H1 (cell line): ENCODE results near the gene APOL4. TPM values are rescaled to one million over a fixed set of nuclear protein-coding genes. Genes with fewer than 3 reads are reported as not detected.

Source experiments
- CTCF ChIA-PET: fragments of 300-600 bp; sonication (Branson Sonifier 250); formaldehyde crosslinking; loops from one replicate; lab custom pipeline; 2021; ENCODE audit not compliant: partially characterized antibody; lab: Charles Lee
- POLR2A ChIA-PET: fragments of 300-600 bp; sonication (Branson Sonifier 250); formaldehyde crosslinking; loops from one replicate; lab custom pipeline; 2021; ENCODE audit warnings: inconsistent platforms; ENCODE audit not compliant: partially characterized antibody; lab: Charles Lee
- DNase-seq, 2 experiments: peaks; one replicate each; pipeline versions ENCODE4 v3.0.0 to v3.0.0-alpha.2; 2010 to 2022; ENCODE audit warnings: low spot score in 2 of 2, low read depth in 1 of 2, mixed read lengths in 1 of 2
- FAIRE-seq: peaks from 2 replicates; lab custom pipeline; 2011; peaks lifted over from hg19 to GRCh38; lab: Jason Lieb, UNC
- H2AFZ ChIP-seq: 2 replicates; pipeline ENCODE4 v1.8.1; 2012; ENCODE audit warnings: low read length, inconsistent platforms
- H2AK5ac ChIP-seq: 2 replicates; pipeline ENCODE4 v1.6.1; 2013; ENCODE audit warnings: low read depth, low read length
- H2BK120ac ChIP-seq: replicated peaks from 2 replicates; pipeline ENCODE3; 2013; ENCODE audit warnings: low read depth, low read length, inconsistent platforms
- H2BK12ac ChIP-seq: 2 replicates; pipeline ENCODE4 v1.6.1; 2013; ENCODE audit warnings: low read depth, low read length
- H2BK15ac ChIP-seq: 2 replicates; pipeline ENCODE4 v1.6.1; 2013; ENCODE audit warnings: low read length
- H2BK20ac ChIP-seq: 2 replicates; pipeline ENCODE4 v1.6.1; 2013; ENCODE audit warnings: low read length
- H2BK5ac ChIP-seq: 2 replicates; pipeline ENCODE4 v1.6.1; 2013; ENCODE audit warnings: low read depth, low read length
- H3K14ac ChIP-seq: 2 replicates; pipeline ENCODE4 v1.6.1; 2013; ENCODE audit warnings: inconsistent platforms; ENCODE audit not compliant: insufficient read length
- H3K18ac ChIP-seq: 2 replicates; pipeline ENCODE4 v1.6.1; 2013; ENCODE audit warnings: low read length; ENCODE audit errors: extremely low read depth
- H3K23ac ChIP-seq: 2 replicates; pipeline ENCODE4 v1.6.1; 2013; ENCODE audit warnings: inconsistent platforms; ENCODE audit not compliant: insufficient read length
- H3K23me2 ChIP-seq: 2 replicates; pipeline ENCODE4 v1.6.1; 2013; ENCODE audit warnings: low read depth, low read length
- H3K27ac ChIP-seq: 2 replicates; pipeline ENCODE4 v1.6.1; 2011; ENCODE audit warnings: low read depth, low read length, inconsistent platforms
- H3K27me3 ChIP-seq, 4 experiments: replicated peaks in 1 of 4; 1 replicate in 1 of 4; 2 replicates in 3 of 4; pipeline versions ENCODE4 v1.6.1 to v1.8.1; 2011 to 2013; ENCODE audit warnings: low read length in 3 of 4, mild to moderate bottlenecking in 3 of 4, inconsistent platforms in 2 of 4, mixed read lengths in 2 of 4, moderate library complexity in 1 of 4; ENCODE audit not compliant: control insufficient read depth in 3 of 4, insufficient read depth in 3 of 4; ENCODE audit errors: extremely low read depth in 1 of 4
- H3K36me3 ChIP-seq, 4 experiments: 2 replicates each; pipeline versions ENCODE4 v1.6.1 to v1.8.1; 2011 to 2013; ENCODE audit warnings: mild to moderate bottlenecking in 4 of 4, low read length in 3 of 4, moderate library complexity in 2 of 4, control low read depth in 1 of 4, inconsistent platforms in 1 of 4; ENCODE audit not compliant: insufficient read depth in 4 of 4, control insufficient read depth in 2 of 4
- H3K4ac ChIP-seq: replicated peaks from 2 replicates; pipeline ENCODE3; 2013; ENCODE audit warnings: low read length, low read depth, mixed read lengths, inconsistent platforms; ENCODE audit not compliant: insufficient read length
- H3K4me1 ChIP-seq, 4 experiments: replicated peaks in 1 of 4; 1 replicate in 1 of 4; 2 replicates in 3 of 4; pipeline versions ENCODE4 v1.6.1 to v1.8.1; 2011 to 2013; ENCODE audit warnings: low read length in 3 of 4, inconsistent platforms in 2 of 4, mixed read lengths in 1 of 4; ENCODE audit not compliant: insufficient read depth in 4 of 4, control insufficient read depth in 3 of 4
- H3K4me2 ChIP-seq, 2 experiments: 2 replicates each; pipeline versions ENCODE4 v1.6.1 to v1.8.1; 2011 to 2013; ENCODE audit warnings: low read depth in 2 of 2, low read length in 2 of 2, control low read depth in 1 of 2, inconsistent platforms in 1 of 2, mild to moderate bottlenecking in 1 of 2; ENCODE audit not compliant: insufficient read depth in 1 of 2
- H3K4me3 ChIP-seq, 4 experiments: fragments of 200-600, 300-600 bp in 1 of 4; sonication (generic), shearing (Covaris generic), sonication (Bioruptor Twin) in 1 of 4; 2 replicates each; pipeline versions ENCODE4 v1.5.1 to v1.8.1; 2011 to 2016; ENCODE audit warnings: low read length in 4 of 4, low read depth in 3 of 4, control low read depth in 2 of 4, inconsistent platforms in 2 of 4, mild to moderate bottlenecking in 2 of 4, mixed read lengths in 1 of 4, moderate library complexity in 1 of 4; ENCODE audit not compliant: insufficient read depth in 2 of 4; ENCODE audit errors: extremely low read depth in 1 of 4
- H3K56ac ChIP-seq: replicated peaks from 2 replicates; pipeline ENCODE3; 2013; ENCODE audit warnings: low read depth, mild to moderate bottlenecking, mixed read lengths, low read length, inconsistent platforms; ENCODE audit not compliant: insufficient read length
- H3K79me1 ChIP-seq: 2 replicates; pipeline ENCODE4 v1.6.1; 2013; ENCODE audit warnings: low read depth, low read length, control low read depth
- H3K79me2 ChIP-seq, 2 experiments: 2 replicates each; pipeline versions ENCODE4 v1.6.1 to v1.8.1; 2012 to 2013; ENCODE audit warnings: low read length in 2 of 2, mild to moderate bottlenecking in 2 of 2, inconsistent platforms in 1 of 2; ENCODE audit not compliant: insufficient read depth in 2 of 2, control insufficient read depth in 1 of 2
- H3K9ac ChIP-seq, 4 experiments: replicated peaks in 1 of 4; 1 replicate in 1 of 4; 2 replicates in 3 of 4; pipeline versions ENCODE4 v1.6.1 to v1.8.1; 2011 to 2013; ENCODE audit warnings: low read depth in 3 of 4, low read length in 3 of 4, control low read depth in 2 of 4, mild to moderate bottlenecking in 2 of 4, moderate library complexity in 2 of 4, inconsistent platforms in 1 of 4; ENCODE audit errors: extremely low read depth in 1 of 4
- H3K9me3 ChIP-seq, 2 experiments: 2 replicates each; pipeline versions ENCODE4 v1.6.1 to v1.8.1; 2012 to 2013; ENCODE audit warnings: mild to moderate bottlenecking in 2 of 2, moderate library complexity in 2 of 2, control low read depth in 1 of 2, inconsistent platforms in 1 of 2, low read depth in 1 of 2, low read length in 1 of 2, mixed read lengths in 1 of 2; ENCODE audit not compliant: insufficient read depth in 2 of 2
- H4K20me1 ChIP-seq, 2 experiments: replicated peaks in 1 of 2; 2 replicates each; pipeline versions ENCODE3 to v1.8.1; 2011 to 2013; ENCODE audit warnings: inconsistent platforms in 2 of 2, low read length in 2 of 2, mild to moderate bottlenecking in 1 of 2; ENCODE audit not compliant: insufficient read depth in 2 of 2, control insufficient read depth in 1 of 2
- H4K5ac ChIP-seq: 2 replicates; pipeline ENCODE4 v1.6.1; 2013; ENCODE audit warnings: low read length, low read depth, mixed read lengths, inconsistent platforms; ENCODE audit not compliant: insufficient read length
- H4K8ac ChIP-seq: 2 replicates; pipeline ENCODE4 v1.8.0; 2013; ENCODE audit warnings: mild to moderate bottlenecking, moderate library complexity, low read length, inconsistent platforms; ENCODE audit not compliant: insufficient read depth; ENCODE audit errors: extremely low read depth
- H4K91ac ChIP-seq: replicated peaks from 2 replicates; pipeline ENCODE3; 2013; ENCODE audit warnings: low read length, mixed read lengths, inconsistent platforms; ENCODE audit not compliant: insufficient read length
- BRCA1 ChIP-seq: IDR thresholded peaks from 2 replicates; pipeline ENCODE4 v1.6.1; 2012; ENCODE audit warnings: low read depth, low read length, improper control_type of control experiment
- CBX8 ChIP-seq: fragments of 300-800, 300-1000 bp; sonication (generic); IDR thresholded peaks from 2 replicates; pipeline ENCODE4 v1.7.1; 2016; ENCODE audit warnings: low read depth, low read length, borderline replicate concordance
- CEBPB ChIP-seq: IDR thresholded peaks from 2 replicates; pipeline ENCODE4 v1.6.1; 2012; ENCODE audit warnings: low read depth, low read length
- KDM4A ChIP-seq: IDR thresholded peaks from one replicate; pipeline ENCODE4 v1.7.1; 2012; ENCODE audit warnings: low read depth, mild to moderate bottlenecking, moderate library complexity, low read length, inconsistent platforms; ENCODE audit not compliant: severe bottlenecking
- NANOG ChIP-seq: IDR thresholded peaks from 2 replicates; pipeline ENCODE4 v1.6.1; 2011; ENCODE audit warnings: low read length, low read depth, mild to moderate bottlenecking, inconsistent platforms; ENCODE audit not compliant: insufficient read depth, poor library complexity, severe bottlenecking
- RBBP5 ChIP-seq: IDR thresholded peaks from 2 replicates; pipeline ENCODE4 v1.7.1; 2012; ENCODE audit warnings: low read depth, mild to moderate bottlenecking, inconsistent platforms, low read length, moderate library complexity, borderline replicate concordance
- TEAD4 ChIP-seq: IDR thresholded peaks from 2 replicates; pipeline ENCODE4 v1.6.1; 2012; ENCODE audit warnings: low read depth, low read length, inconsistent platforms, mixed read lengths
- WGBS, 2 experiments: shearing (Covaris generic) in 1 of 2; methylation state at CpG; one replicate each; pipeline versions ENCODE4 v1.1.6 to v1.1.7; 2013 to 2015; ENCODE audit warnings: low lambda C conversion rate in 2 of 2, mixed read lengths in 2 of 2, inconsistent platforms in 1 of 2, low coverage in 1 of 2, missing lambda C conversion rate in 1 of 2; ENCODE audit not compliant: insufficient replicate concordance in 2 of 2, insufficient coverage in 1 of 2, insufficient read length in 1 of 2; ENCODE audit errors: extremely low coverage in 1 of 2, missing lambda C conversion rate in 1 of 2; 5-methylcytosine and 5-hydroxymethylcytosine counted together
- polyA plus RNA-seq, 7 experiments: library from polyadenylated mRNA; depleted of rRNA in 3 of 7; stranded (reverse) in 5 of 7; unstranded in 2 of 7; fragments of >200 nt in 5 of 7; fragments of 200-250 nt in 2 of 7; gene quantifications; 1 replicate in 5 of 7; 2 replicates in 1 of 7; 4 replicates in 1 of 7; pipeline versions ENCODE4 v1.2.1 to v1.2.3, GENCODE V29; 2011 to 2013; ENCODE audit warnings: missing spikeins in 2 of 7, mixed read lengths in 2 of 7
- total RNA-seq: library from RNA; stranded (reverse); fragmentation: NEBNext Ultra II Directional; extraction: Animal tissue kit (Norgen Biotek cat#: 25700); gene quantifications from 2 replicates; pipeline ENCODE4 v1.2.1, GENCODE V29; 2021
- TF ChIP-seq, protein P1 (sequence below): IDR thresholded peaks from 2 replicates; pipeline ENCODE4 v1.6.1; 2011; ENCODE audit warnings: low read depth, mild to moderate bottlenecking, low read length; ENCODE audit not compliant: insufficient read depth
- TF ChIP-seq, protein P2 (sequence below): IDR thresholded peaks from 2 replicates; pipeline ENCODE4 v1.6.1; 2011; ENCODE audit warnings: low read length, improper control_type of control experiment

Gene APOL4
- total and polyA plus RNA-seq, 2 of the 8 experiments (the other 6 are each of a cell fraction or from before 2014, with no cell fraction given), result 0.02 TPM; not detected in 1

GRCh38 chr22:36222887-36223450 lies 21.4 kb upstream of the APOL4 start:
- no peak overlapping the region for H4K8ac ChIP-seq
- H4K20me1 ChIP-seq, result no peaks in the 10 kb centered on the region
- no peaks in the 10 kb centered on the region; a peak in 1 of 8 replicates for H3K36me3 ChIP-seq
- peaks cover 0 to 3% (median 0%) of the 10 kb centered on the region in 4 experiments; a peak in 1 of 7 replicates for H3K4me1 ChIP-seq
- no peak overlapping the region for H3K56ac ChIP-seq
- no peak overlapping the region for H2BK15ac ChIP-seq
- ChIA-PET POLR2A (no interaction called here), CTCF (interaction anchor here (0.9 to 4.1 kb wide), 6 partner anchors 16 to 673 kb away, joined by 3 to 24 read pairs (median 4); partner anchors contain the start of genes APOL2 and APOL4)
- no peak overlapping the region for H3K4me2 ChIP-seq
- no peak for DNase-seq
- no peak overlapping the region for H3K23ac ChIP-seq
- FAIRE-seq, result no peak
- no peaks in the 10 kb centered on the region for H3K79me2 ChIP-seq
- H3K4me3 ChIP-seq, result no peak overlapping the region
- H4K91ac ChIP-seq, result no peak overlapping the region
- no peaks in the 10 kb centered on the region for H3K23me2 ChIP-seq
- no peak overlapping the region for H2AK5ac ChIP-seq
- H3K9ac ChIP-seq, result no peak overlapping the region
- H3K18ac ChIP-seq, result no peak overlapping the region
- no peak overlapping the region for H3K27ac ChIP-seq
- H3K9me3 ChIP-seq, result no peaks in the 10 kb centered on the region
- no peaks in the 10 kb centered on the region for H3K79me1 ChIP-seq
- WGBS, 2 experiments, result 82% methylated on average over 9 of the region's 9 CpGs; no CpG with 5 or more reads in 1 of the 2 experiments
- H2BK20ac ChIP-seq, result no peak overlapping the region
- 0 out of 2 replicates have a peak overlapping the region, but pooled peaks have one; percentile 9 for H2BK12ac ChIP-seq
- no peak overlapping the region for H2BK5ac ChIP-seq
- no peak overlapping the region for H2AFZ ChIP-seq
- H3K4ac ChIP-seq, result no peak overlapping the region
- H2BK120ac ChIP-seq, result no peak overlapping the region
- no peak overlapping the region for H3K14ac ChIP-seq
- H3K27me3 ChIP-seq, result peaks cover 0 to 2% (median 0%) of the 10 kb centered on the region in 4 experiments; a peak in 1 of 7 replicates
- H4K5ac ChIP-seq, result no peak overlapping the region
- TF ChIP-seq RBBP5, result no peak
- TF ChIP-seq TEAD4, result no peak
- TF ChIP-seq, protein P1, sequence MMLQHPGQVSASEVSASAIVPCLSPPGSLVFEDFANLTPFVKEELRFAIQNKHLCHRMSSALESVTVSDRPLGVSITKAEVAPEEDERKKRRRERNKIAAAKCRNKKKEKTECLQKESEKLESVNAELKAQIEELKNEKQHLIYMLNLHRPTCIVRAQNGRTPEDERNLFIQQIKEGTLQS, result no peak
- TF ChIP-seq CEBPB, result no peak
- no peak for TF ChIP-seq BRCA1
- TF ChIP-seq NANOG, result no peak
- TF ChIP-seq CBX8, result no peak
- TF ChIP-seq KDM4A, result no peak
- TF ChIP-seq, protein P2, sequence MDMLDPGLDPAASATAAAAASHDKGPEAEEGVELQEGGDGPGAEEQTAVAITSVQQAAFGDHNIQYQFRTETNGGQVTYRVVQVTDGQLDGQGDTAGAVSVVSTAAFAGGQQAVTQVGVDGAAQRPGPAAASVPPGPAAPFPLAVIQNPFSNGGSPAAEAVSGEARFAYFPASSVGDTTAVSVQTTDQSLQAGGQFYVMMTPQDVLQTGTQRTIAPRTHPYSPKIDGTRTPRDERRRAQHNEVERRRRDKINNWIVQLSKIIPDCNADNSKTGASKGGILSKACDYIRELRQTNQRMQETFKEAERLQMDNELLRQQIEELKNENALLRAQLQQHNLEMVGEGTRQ, result no peak
